Measurements from ENCODE around the gene LILRB1.

The LILRB1 gene

GRCh38 chr19:54660964-54661363 lies 30.7 kb downstream of the LILRB1 start:
- Histone ChIP-seq H4K20me1 (peaks cover 0 to 23% (median 0%) of the 10 kb centered on the region in 11 experiments; a peak in 7 of 22 replicates), H3K27me3 (no peaks in the 10 kb centered on the region), H3K27ac (peak overlapping the region; percentile 77 to 98 (median 90)), H3K9ac (peak overlapping the region; percentile 74 to 98 (median 86)), H3K4me3 (peak overlapping the region; percentile 30 to 74 (median 58); a peak in 14 of 20 replicates), H3K4me1 (peaks cover 55 to 83% (median 60%) of the 10 kb centered on the region in 10 experiments), H3K4me2 (peak overlapping the region; percentile 83 to 100 (median 94)), H3K9me3 (replicated peaks in 1 of 11) (peaks cover 0 to 8% (median 0%) of the 10 kb centered on the region in 11 experiments; a peak in 4 of 22 replicates), H3K36me3 (peaks cover 8 to 26% (median 22%) of the 10 kb centered on the region in 11 experiments)
- no peak for TF ChIP-seq Cebpa-rat (IDR thresholded peaks at IDR 0.05)

- Histone ChIP-seq H3K4me1 (peaks cover 55 to 84% (median 60%) of the 10 kb centered on the region in 10 experiments), H3K9ac (peak overlapping the region; percentile 74 to 98 (median 86)), H3K4me3 (peak overlapping the region; percentile 57 to 77 (median 66); a peak in 18 of 20 replicates), H3K27ac (peak overlapping the region; percentile 77 to 98 (median 90)), H3K27me3 (no peaks in the 10 kb centered on the region), H3K9me3 (replicated peaks in 1 of 11) (peaks cover 0 to 18% (median 9%) of the 10 kb centered on the region in 11 experiments; a peak in 9 of 22 replicates), H4K20me1 (peaks cover 0 to 33% (median 0%) of the 10 kb centered on the region in 11 experiments; a peak in 7 of 22 replicates), H3K4me2 (peak overlapping the region; percentile 83 to 100 (median 94)), H3K36me3 (peaks cover 18 to 36% (median 32%) of the 10 kb centered on the region in 11 experiments)
- TF ChIP-seq Cebpa-rat (IDR thresholded peaks at IDR 0.05), result no peak
Observed at GRCh38 chr19:54661846-54662481, 31.7 kb downstream of the LILRB1 start.

- Histone ChIP-seq H3K4me2 (peak within 1 kb of the TSS; percentile 83 to 100 (median 94)), H3K27ac (peak within 1 kb of the TSS; percentile 77 to 98 (median 90)), H4K20me1 (peaks cover 0 to 38% (median 0%) of the 10 kb centered on the region in 11 experiments; a peak in 7 of 22 replicates), H3K9me3 (replicated peaks in 1 of 11) (peaks cover under 1 to 25% (median 16%) of the 10 kb centered on the region in 11 experiments; a peak in 16 of 22 replicates), H3K36me3 (peaks cover 24 to 43% (median 40%) of the 10 kb centered on the region in 11 experiments), H3K9ac (peak within 1 kb of the TSS; percentile 74 to 98 (median 86)), H3K4me1 (peaks cover 55 to 80% (median 60%) of the 10 kb centered on the region in 10 experiments), H3K4me3 (peak within 1 kb of the TSS; percentile 57 to 77 (median 66)), H3K27me3 (no peaks in the 10 kb centered on the region)
- no peak for TF ChIP-seq Cebpa-rat (IDR thresholded peaks at IDR 0.05)
Observed at GRCh38 chr19:54662730-54663129, 32.4 kb downstream of the LILRB1 start, which contains the start of gene LILRB4. TSS of gene LILRB4 (plus strand) at chr19:54662985. CDS start at chr19:54663034, 49 bp downstream.

GRCh38 chr19:54665530-54665929 lies 35.2 kb downstream of the LILRB1 start:
- peak overlapping the region in 5 of 11 experiments; percentile 93 to 100 (median 97); a peak in 8 of 22 replicates for H3K4me2 ChIP-seq
- peaks cover 45 to 84% (median 53%) of the 10 kb centered on the region in 10 experiments for H3K4me1 ChIP-seq
- H3K9me3 ChIP-seq (replicated peaks in 1 of 11), result peaks cover 8 to 28% (median 24%) of the 10 kb centered on the region in 11 experiments; a peak in 18 of 22 replicates
- TF ChIP-seq Cebpa-rat (IDR thresholded peaks at IDR 0.05), result no peak
- peaks cover 0 to 58% (median 0%) of the 10 kb centered on the region in 11 experiments; a peak in 7 of 22 replicates for H4K20me1 ChIP-seq
- H3K27ac ChIP-seq, result no peak overlapping the region; a peak in 1 of 22 replicates
- peaks cover 31 to 53% (median 48%) of the 10 kb centered on the region in 11 experiments for H3K36me3 ChIP-seq
- no peaks in the 10 kb centered on the region for H3K27me3 ChIP-seq
- peak overlapping the region in 2 of 10 experiments; percentile 64 to 77; a peak in 5 of 20 replicates for H3K4me3 ChIP-seq
- H3K9ac ChIP-seq, result peak overlapping the region in 2 of 11 experiments; percentile 97 to 98; a peak in 3 of 22 replicates

GRCh38 chr19:54667217-54667616 lies 36.9 kb downstream of the LILRB1 start:
- peak overlapping the region in 2 of 11 experiments; percentile 100; a peak in 4 of 22 replicates for H3K4me2 ChIP-seq
- H4K20me1 ChIP-seq, result peaks cover 0 to 58% (median 0%) of the 10 kb centered on the region in 11 experiments; a peak in 7 of 22 replicates
- no peak overlapping the region for H3K9ac ChIP-seq
- no peak for TF ChIP-seq Cebpa-rat (IDR thresholded peaks at IDR 0.05)
- H3K36me3 ChIP-seq, result peaks cover 31 to 53% (median 48%) of the 10 kb centered on the region in 11 experiments
- no peak overlapping the region for H3K4me3 ChIP-seq
- H3K27me3 ChIP-seq, result no peaks in the 10 kb centered on the region
- H3K4me1 ChIP-seq, result peaks cover 40 to 84% (median 53%) of the 10 kb centered on the region in 10 experiments
- H3K9me3 ChIP-seq (replicated peaks in 1 of 11), result peaks cover 8 to 28% (median 24%) of the 10 kb centered on the region in 11 experiments; a peak in 18 of 22 replicates
- H3K27ac ChIP-seq, result no peak overlapping the region

GRCh38 chr19:54668353-54668752 lies 38.1 kb downstream of the LILRB1 start:
- Histone ChIP-seq H4K20me1 (peaks cover 0 to 58% (median 0%) of the 10 kb centered on the region in 11 experiments; a peak in 7 of 22 replicates), H3K9me3 (replicated peaks in 1 of 11) (peaks cover 8 to 28% (median 24%) of the 10 kb centered on the region in 11 experiments; a peak in 18 of 22 replicates), H3K4me3 (no peak overlapping the region), H3K4me2 (peak overlapping the region in 2 of 11 experiments; percentile 91 to 97; a peak in 2 of 22 replicates), H3K4me1 (peaks cover 29 to 92% (median 45%) of the 10 kb centered on the region in 10 experiments), H3K27ac (no peak overlapping the region), H3K9ac (no peak overlapping the region), H3K36me3 (peaks cover 31 to 53% (median 48%) of the 10 kb centered on the region in 11 experiments), H3K27me3 (no peaks in the 10 kb centered on the region)
- no peak for TF ChIP-seq Cebpa-rat (IDR thresholded peaks at IDR 0.05)

GRCh38 chr19:54670576-54671357 lies 40.5 kb downstream of the LILRB1 start:
- Histone ChIP-seq H4K20me1 (peaks cover 0 to 38% (median 0%) of the 10 kb centered on the region in 11 experiments; a peak in 7 of 22 replicates), H3K27me3 (no peaks in the 10 kb centered on the region), H3K4me1 (peaks cover 11 to 88% (median 23%) of the 10 kb centered on the region in 10 experiments), H3K9ac (peak overlapping the region in 4 of 11 experiments; percentile 8 to 56 (median 38); a peak in 4 of 22 replicates), H3K27ac (peak overlapping the region in 3 of 11 experiments; percentile 27 to 50 (median 42); a peak in 4 of 22 replicates), H3K4me2 (peak overlapping the region; percentile 1 to 97 (median 65); a peak in 18 of 22 replicates), H3K9me3 (replicated peaks in 1 of 11) (peaks cover 8 to 28% (median 24%) of the 10 kb centered on the region in 11 experiments; a peak in 18 of 22 replicates), H3K4me3 (no peak overlapping the region), H3K36me3 (peaks cover 24 to 29% (median 27%) of the 10 kb centered on the region in 11 experiments)
- TF ChIP-seq Cebpa-rat (IDR thresholded peaks at IDR 0.05), result no peak

- Histone ChIP-seq H4K20me1 (peaks cover 0 to 15% (median 0%) of the 10 kb centered on the region in 11 experiments; a peak in 3 of 22 replicates), H3K36me3 (peaks cover 2 to 5% (median 3%) of the 10 kb centered on the region in 11 experiments; a peak in 19 of 22 replicates), H3K9me3 (replicated peaks in 1 of 11) (peaks cover 0 to 4% (median 2%) of the 10 kb centered on the region in 11 experiments; a peak in 15 of 22 replicates), H3K9ac (no peak overlapping the region), H3K27ac (no peak overlapping the region), H3K27me3 (peaks cover 0 to 10% (median 0%) of the 10 kb centered on the region in 11 experiments; a peak in 3 of 22 replicates), H3K4me3 (no peak overlapping the region), H3K4me1 (peaks cover 14 to 67% (median 25%) of the 10 kb centered on the region in 10 experiments), H3K4me2 (peak overlapping the region in 3 of 11 experiments; percentile 4 to 97 (median 91); a peak in 6 of 22 replicates)
- TF ChIP-seq Cebpa-rat (IDR thresholded peaks at IDR 0.05), result no peak
Observed at GRCh38 chr19:54673222-54673621, 42.9 kb downstream of the LILRB1 start.

All from BLaER1 treated with 17β-estradiol and CSF1 and Interleukin-3, amounts not matched to agents 10 nM and 100 nM (cell line).